ENCODE results near the gene MMP17.
A peak's percentile ranks its signal among the peaks of the same experiment; 100 is the strongest.

MMP17 gene

DNA sequence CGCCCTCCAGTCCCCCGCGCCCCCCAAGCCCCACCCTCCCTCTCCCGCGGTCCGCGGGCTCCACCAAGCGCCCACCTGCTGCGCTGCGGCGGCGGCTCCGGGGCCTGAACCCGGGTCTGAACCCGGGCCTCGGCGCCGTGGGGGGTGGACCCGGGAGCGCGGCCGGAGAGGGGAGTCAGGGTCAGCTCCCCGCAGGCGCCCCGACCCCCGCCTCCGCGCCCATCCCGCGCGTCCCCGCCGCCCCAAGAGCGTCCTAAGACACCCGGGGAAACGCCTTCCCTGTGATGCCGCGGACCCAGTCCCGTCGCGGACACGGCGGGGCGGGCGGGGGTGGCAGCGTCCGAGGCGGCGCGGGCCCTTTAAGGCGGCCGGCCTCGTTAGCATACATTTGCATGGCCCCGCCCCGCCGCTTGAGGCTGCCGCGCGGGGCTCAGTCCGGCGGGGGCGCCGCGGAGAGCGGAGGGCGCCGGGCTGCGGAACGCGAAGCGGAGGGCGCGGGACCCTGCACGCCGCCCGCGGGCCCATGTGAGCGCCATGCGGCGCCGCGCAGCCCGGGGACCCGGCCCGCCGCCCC is at the start of gene MMP17:
MMP17 (plus strand) TSS at position 433 of the 574 bp plus-strand sequence; CDS start at position 535, 102 bp downstream.
- DNase-seq (ENCODE audit: low read depth in 2 of 2): peak; percentile 23 to 29

- DNase-seq (ENCODE audit: low read depth in 2 of 2): no peak
Measured at GRCh38 chr12:131779027-131779426, 49.2 kb upstream of the MMP17 start.

DNA sequence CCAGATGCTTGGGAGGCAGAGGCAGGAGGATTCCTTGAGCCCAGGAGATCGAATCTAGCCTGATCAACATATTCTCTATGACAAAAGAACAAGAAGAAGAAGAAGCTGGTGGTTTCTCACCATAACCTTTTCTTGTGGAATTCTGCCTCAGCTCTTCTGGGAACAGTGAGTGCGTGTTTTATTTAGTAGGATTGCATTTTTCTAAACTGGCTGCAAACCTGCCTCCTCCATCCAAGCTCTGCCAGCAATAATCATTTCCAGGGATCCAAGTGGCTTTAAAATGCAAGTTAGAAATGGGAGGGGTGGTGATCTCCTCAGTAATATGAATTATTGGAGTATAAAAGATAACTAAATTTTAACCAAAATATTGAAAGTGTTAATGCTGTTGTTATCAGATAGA is 46.1 kb upstream of the MMP17 start:
- no peak for DNase-seq (ENCODE audit: low read depth in 2 of 2)

GRCh38 chr12:131783915-131784541 is 44.2 kb upstream of the MMP17 start:
- DNase-seq (ENCODE audit: low read depth in 2 of 2): peak; percentile 19 to 23

DNA sequence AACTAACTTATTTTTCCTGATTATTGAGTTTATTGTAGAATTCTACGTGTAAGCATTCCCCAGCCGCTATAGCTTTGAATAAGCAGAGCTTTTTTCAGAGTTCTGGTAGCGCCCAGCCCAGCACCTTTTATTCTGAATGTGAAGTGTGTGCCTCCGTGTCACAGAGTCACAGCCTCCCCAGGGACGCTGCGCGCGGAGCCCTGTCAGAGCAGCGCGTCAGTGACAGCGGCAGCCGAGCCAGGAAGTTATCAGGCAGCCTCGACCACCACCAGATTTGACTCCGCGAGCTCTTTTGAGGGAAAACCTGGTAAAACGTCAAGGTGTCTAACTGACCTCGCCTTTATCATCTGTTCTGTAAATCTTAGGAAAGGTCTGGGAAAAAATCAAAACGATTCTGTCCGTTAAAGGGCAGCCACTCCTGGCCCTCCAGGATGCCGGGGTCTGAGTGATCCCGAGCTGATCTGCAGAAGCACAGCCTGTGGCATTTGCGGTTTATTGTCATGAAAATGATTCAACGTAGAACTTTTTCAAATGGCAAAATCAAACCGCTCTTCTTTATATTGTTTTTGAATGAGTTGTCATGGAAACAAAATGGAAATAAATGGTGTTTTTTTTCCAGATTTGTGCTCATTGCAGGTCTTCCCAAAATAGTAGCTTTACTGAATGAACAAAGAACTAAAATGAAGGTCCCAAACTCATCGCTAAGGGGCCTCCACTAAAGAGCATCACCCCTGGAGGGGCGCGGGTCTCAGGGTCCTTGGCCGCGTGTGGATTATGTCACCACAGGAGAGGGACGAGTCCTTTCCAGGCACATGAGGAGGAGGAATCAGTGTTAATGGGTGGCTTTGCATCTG is 43.1 kb upstream of the MMP17 start:
- peak in 1 of 2 experiments; percentile 1 for DNase-seq (ENCODE audit: low read depth in 2 of 2)

GRCh38 chr12:131785763-131786330 is 42.3 kb upstream of the MMP17 start:
- DNase-seq (ENCODE audit: low read depth in 2 of 2): no peak

DNA sequence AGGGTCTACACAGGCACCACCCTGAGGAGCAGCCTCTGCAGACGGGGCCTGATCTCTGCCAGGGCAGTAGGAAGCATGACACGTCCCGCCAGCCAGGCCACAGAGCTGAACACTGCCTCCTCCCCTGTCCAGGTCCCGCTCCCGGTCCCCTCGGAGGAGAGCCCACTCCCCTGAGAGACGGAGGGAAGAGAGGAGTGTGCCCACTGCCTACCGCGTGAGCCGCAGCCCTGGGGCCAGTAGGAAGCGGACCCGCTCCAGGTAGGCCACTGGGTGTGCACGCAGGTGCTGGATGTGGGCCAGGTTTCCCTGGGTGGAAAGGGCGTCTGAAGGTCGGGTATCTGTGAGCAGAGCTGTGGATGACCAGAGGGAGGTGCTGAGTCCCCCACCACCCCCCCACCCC is 41.9 kb upstream of the MMP17 start:
- no peak for DNase-seq (ENCODE audit: low read depth in 2 of 2)

- no peak for DNase-seq (ENCODE audit: low read depth in 2 of 2)
Measured at GRCh38 chr12:131787143-131787660, 41.0 kb upstream of the MMP17 start.

GRCh38 chr12:131788070-131788469 is 40.1 kb upstream of the MMP17 start:
- DNase-seq (ENCODE audit: low read depth in 2 of 2): no peak

- DNase-seq (ENCODE audit: low read depth in 2 of 2): no peak
Measured at GRCh38 chr12:131789638-131790037, 38.6 kb upstream of the MMP17 start.

GRCh38 chr12:131793243-131794022 is 34.8 kb upstream of the MMP17 start:
- no peak for DNase-seq (ENCODE audit: low read depth in 2 of 2)

- DNase-seq (ENCODE audit: low read depth in 2 of 2): no peak
Measured at GRCh38 chr12:131794061-131794460, 34.1 kb upstream of the MMP17 start.

- no peak for DNase-seq (ENCODE audit: low read depth in 2 of 2)
Measured at GRCh38 chr12:131794573-131794972, 33.6 kb upstream of the MMP17 start.

DNA sequence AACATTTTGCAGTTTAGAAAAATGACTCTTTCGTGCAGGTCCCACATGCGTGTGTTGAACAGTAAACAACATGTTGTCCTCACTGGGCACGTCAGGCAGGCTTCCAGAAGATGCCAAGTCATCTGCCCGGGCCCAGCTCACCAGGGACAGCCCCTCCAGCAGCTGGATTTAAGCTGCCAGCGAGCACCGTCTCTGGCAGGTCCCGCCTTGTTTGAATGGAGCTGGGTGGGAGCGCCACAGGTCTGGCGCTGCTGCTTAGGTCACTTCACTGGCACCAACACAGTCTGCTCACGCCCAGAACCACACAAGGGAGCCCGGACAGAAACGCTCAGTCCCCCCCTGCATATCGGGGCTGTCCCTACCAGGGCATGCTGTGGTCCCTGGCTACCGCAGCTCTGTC is 33.1 kb upstream of the MMP17 start:
- no peak for DNase-seq (ENCODE audit: low read depth in 2 of 2)

GRCh38 chr12:131795690-131796410 is 32.3 kb upstream of the MMP17 start:
- DNase-seq (ENCODE audit: low read depth in 2 of 2): no peak

DNA sequence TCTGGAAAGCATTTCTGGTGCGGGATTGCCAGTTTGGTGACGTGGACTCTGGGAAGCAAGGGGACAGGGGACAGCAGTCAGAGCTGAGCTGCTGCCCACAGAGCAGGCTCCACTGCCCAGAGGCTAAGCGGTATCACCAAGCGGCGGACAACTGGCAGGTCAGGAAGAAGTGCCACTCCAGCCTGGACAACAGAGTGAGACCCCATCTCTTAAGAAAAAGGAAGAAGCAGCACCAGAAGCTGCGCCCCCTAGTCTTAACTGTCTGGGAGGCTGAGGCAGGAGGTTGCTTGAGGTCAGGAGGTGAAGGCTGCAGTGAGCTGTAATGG is 31.8 kb upstream of the MMP17 start:
- DNase-seq (ENCODE audit: low read depth in 2 of 2): no peak

DNA sequence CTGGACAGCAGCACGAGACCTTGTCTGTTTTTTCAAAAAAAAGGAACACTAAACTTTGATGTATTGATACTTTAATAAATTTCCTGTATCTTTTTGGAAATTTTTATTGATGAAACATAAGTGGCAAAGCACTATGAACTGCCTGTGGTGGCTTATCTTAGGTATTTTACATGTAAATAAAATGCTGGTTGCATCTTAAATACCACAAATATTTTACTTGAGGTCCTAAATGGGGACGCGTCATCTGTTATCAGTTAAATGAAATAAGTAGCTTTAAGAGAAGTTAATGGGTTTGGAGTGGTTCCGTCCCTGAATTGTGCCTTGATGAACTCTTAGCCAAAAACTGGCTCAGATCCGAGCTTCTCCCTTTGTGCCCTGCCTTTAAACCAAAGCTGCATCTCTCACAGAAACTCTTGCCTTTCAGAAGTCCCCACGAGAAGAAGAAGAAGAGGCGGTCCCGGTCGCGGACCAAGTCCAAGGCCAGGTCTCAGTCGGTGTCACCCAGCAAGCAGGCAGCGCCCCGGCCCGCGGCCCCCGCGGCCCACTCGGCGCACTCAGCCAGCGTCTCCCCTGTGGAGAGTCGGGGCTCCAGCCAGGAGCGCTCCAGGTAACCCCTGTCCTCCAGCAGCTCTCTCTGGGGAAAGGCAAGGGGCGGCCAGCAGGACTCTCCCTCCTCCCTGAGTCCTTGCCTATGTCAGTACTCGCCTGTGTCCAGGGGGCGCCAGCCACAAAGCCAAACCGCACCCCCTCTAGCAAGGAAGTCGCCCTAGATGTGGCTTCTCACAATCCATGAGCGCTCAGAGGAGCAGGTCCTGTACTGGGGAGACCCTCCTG is 31.2 kb upstream of the MMP17 start:
- no peak for DNase-seq (ENCODE audit: low read depth in 2 of 2)

DNA sequence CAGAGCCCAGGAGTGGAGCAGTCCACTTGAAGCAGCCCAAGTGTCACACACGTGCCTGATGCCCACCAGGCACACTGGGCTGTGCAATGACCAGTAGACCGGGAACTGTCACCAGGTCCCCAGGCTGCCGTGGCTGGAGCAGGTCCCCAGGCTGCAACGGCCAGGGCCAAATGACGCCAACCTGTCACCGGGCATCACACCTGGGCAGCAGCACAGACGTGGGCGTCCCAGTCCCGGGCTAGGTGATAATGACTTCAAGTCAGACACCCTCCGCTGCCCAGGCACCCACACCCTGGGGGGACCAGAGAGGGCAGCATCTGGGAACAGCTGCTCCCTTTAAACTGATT is 30.6 kb upstream of the MMP17 start:
- DNase-seq (ENCODE audit: low read depth in 2 of 2): no peak

DNA sequence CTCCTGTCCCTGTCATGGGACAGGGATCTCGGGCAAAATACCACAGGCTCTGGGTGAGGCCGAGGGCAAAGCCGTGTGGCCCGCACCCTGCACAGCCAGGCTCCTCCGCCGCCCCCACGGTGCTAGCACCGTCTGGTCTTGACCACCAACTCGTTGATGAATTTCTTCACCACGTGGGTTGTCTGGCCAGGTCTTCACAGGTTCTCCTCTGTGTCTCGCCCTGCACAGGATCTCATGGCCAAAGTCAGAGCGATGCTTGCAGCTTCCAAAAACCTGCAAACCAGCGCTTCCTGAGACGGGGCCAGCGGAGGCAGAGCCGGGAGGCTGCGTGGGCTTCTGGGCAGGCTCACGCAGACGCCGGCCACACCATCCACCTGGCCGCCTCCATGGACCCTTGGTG is 29.0 kb upstream of the MMP17 start:
- DNase-seq (ENCODE audit: low read depth in 2 of 2): no peak

Measured in fibroblast of skin of left biceps (primary cell).